OCI-LY7 (cell line): ENCODE data around the gene COX7A2. TPM values are rescaled to one million over a fixed set of nuclear protein-coding genes. Genes with fewer than 3 reads are reported as not detected.
A peak's percentile ranks its signal among the peaks of the same experiment; 100 is the strongest.

Experiments
- BruUV-seq: library from RNA; stranded (reverse); fragments of 400-500 nt; replicated peaks from 2 replicates; lab custom pipeline; 2021; lab: Mats Ljungman, UMichigan
- CTCF ChIA-PET: fragments of 300-600 bp; sonication (Branson Sonifier 250); formaldehyde crosslinking; loops from one replicate; lab custom pipeline; 2022; ENCODE audit warnings: antibody characterized with exemption; ENCODE audit not compliant: unreplicated experiment; lab: Charles Lee
- POLR2A ChIA-PET: fragments of 300-600 bp; sonication (Branson Sonifier 250); formaldehyde crosslinking; loops from one replicate; lab custom pipeline; 2022; ENCODE audit warnings: antibody characterized with exemption; lab: Charles Lee
- DNase-seq: peaks from one replicate; pipeline ENCODE4 v3.0.0-alpha.2; 2015; ENCODE audit warnings: low spot score
- H2AFZ ChIP-seq: fragments of 200-600 bp; sonication (generic), shearing (Covaris generic); 2 replicates; pipeline ENCODE4 v1.6.1; 2014; ENCODE audit warnings: mild to moderate bottlenecking, antibody characterized with exemption, low read length, moderate library complexity
- H3K27ac ChIP-seq: fragments of 200-600 bp; sonication (generic); 2 replicates; pipeline ENCODE4 v1.5.1; 2014; ENCODE audit warnings: mixed run types, low read depth, mild to moderate bottlenecking, moderate library complexity, low read length, inconsistent platforms; ENCODE audit not compliant: poor library complexity, severe bottlenecking
- H3K36me3 ChIP-seq: fragments of 200-600 bp; sonication (generic); 2 replicates; pipeline ENCODE4 v1.6.1; 2014; ENCODE audit warnings: mild to moderate bottlenecking, antibody characterized with exemption, low read length, moderate library complexity, mixed read lengths; ENCODE audit not compliant: insufficient read depth
- H3K4me1 ChIP-seq: fragments of 200-600 bp; sonication (generic); 2 replicates; pipeline ENCODE4 v1.5.1; 2014; ENCODE audit warnings: mild to moderate bottlenecking, low read length; ENCODE audit not compliant: insufficient read depth, poor library complexity, severe bottlenecking
- H3K4me2 ChIP-seq: fragments of 200-600 bp; sonication (generic); 2 replicates; pipeline ENCODE4 v1.6.1; 2014; ENCODE audit warnings: mild to moderate bottlenecking, low read length
- H3K4me3 ChIP-seq: fragments of 200-600 bp; sonication (generic); 2 replicates; pipeline ENCODE4 v1.5.1; 2014; ENCODE audit warnings: mild to moderate bottlenecking, low read depth, low read length; ENCODE audit not compliant: poor library complexity, severe bottlenecking
- H3K79me2 ChIP-seq: fragments of 200-600 bp; sonication (generic); 2 replicates; pipeline ENCODE4 v1.6.1; 2016; ENCODE audit warnings: low read depth, mild to moderate bottlenecking, low read length, moderate library complexity, mixed read lengths; ENCODE audit not compliant: insufficient read depth
- H3K9me2 ChIP-seq: fragments of 200-600 bp; sonication (generic); 2 replicates; pipeline ENCODE4 v1.6.1; 2016; ENCODE audit warnings: mild to moderate bottlenecking, low read length, mixed read lengths; ENCODE audit not compliant: insufficient read depth
- H3K9me3 ChIP-seq: fragments of 200-600 bp; sonication (generic); 2 replicates; pipeline ENCODE4 v1.6.1; 2014; ENCODE audit warnings: mild to moderate bottlenecking, mixed run types, low read length, mixed read lengths
- H4K20me1 ChIP-seq: fragments of 200-600 bp; sonication (generic); 2 replicates; pipeline ENCODE4 v1.6.1; 2014; ENCODE audit warnings: mild to moderate bottlenecking, antibody characterized with exemption, low read length, moderate library complexity, mixed read lengths; ENCODE audit not compliant: insufficient read depth
- EZH2phosphoT487 ChIP-seq: fragments of 200-600 bp; sonication (generic); IDR thresholded peaks from 2 replicates; pipeline ENCODE4 v1.6.1; 2018; ENCODE audit warnings: low read depth, borderline replicate concordance, mild to moderate bottlenecking, mixed run types, antibody characterized with exemption, low read length, moderate library complexity, mixed read lengths
- intact Hi-C: fragments of 100-400 bp; cut with micrococcal nuclease; formaldehyde crosslinking; loops from one replicate; pipeline ENCODE4 v1.10.0; 2022; ENCODE audit not compliant: unreplicated experiment
- total RNA-seq, 2 experiments: library from RNA; depleted of rRNA in 1 of 2; stranded (reverse); fragments of >200 nt in 1 of 2; shearing (Covaris generic) in 1 of 2; gene quantifications; 2 replicates each; pipeline ENCODE4 v1.2.3, GENCODE V29; 2014 to 2022
- TF ChIP-seq, protein P1 (sequence below): fragments of 200-600 bp; sonication (generic); conservative IDR thresholded peaks from 2 replicates; pipeline ENCODE4 v1.5.1; 2014; ENCODE audit warnings: mild to moderate bottlenecking, antibody characterized with exemption, low read length, moderate library complexity, mixed read lengths

The COX7A2 gene
- total RNA-seq, 2 experiments from 2014 or later: 210 to 403 TPM

- Histone ChIP-seq H3K27ac (no peak overlapping the region), H3K9me3 (no peaks in the 10 kb centered on the region), H2AFZ (peak overlapping the region; percentile 23; the same call in 1 of the 2 replicates), H3K4me3 (no peak overlapping the region), H3K79me2 (no peaks in the 10 kb centered on the region), H3K4me2 (peak overlapping the region; percentile 29; the same call in 1 of the 2 replicates), H4K20me1 (no peaks in the 10 kb centered on the region), H3K36me3 (no peaks in the 10 kb centered on the region), H3K4me1 (no peaks in the 10 kb centered on the region), H3K9me2 (no peaks in the 10 kb centered on the region)
- peak; percentile 78 for DNase-seq
- intact Hi-C loops: loop anchor here (2.0 to 5.0 kb wide), 4 partner anchors 1116 to 1472 kb away; no protein-coding TSS in a partner anchor
- ChIA-PET POLR2A (interaction anchor here (0.6 kb wide), 1 partner anchor 1264 kb away, joined by 3 read pairs; no protein-coding TSS in a partner anchor), CTCF (interaction anchor here (0.5 to 1.3 kb wide), 4 partner anchors 1115 to 1554 kb away, joined by 3 to 4 read pairs (median 3); partner anchors contain the start of gene SLC17A5)
- no peak for TF ChIP-seq EZH2phosphoT487
- TF ChIP-seq, protein P1, sequence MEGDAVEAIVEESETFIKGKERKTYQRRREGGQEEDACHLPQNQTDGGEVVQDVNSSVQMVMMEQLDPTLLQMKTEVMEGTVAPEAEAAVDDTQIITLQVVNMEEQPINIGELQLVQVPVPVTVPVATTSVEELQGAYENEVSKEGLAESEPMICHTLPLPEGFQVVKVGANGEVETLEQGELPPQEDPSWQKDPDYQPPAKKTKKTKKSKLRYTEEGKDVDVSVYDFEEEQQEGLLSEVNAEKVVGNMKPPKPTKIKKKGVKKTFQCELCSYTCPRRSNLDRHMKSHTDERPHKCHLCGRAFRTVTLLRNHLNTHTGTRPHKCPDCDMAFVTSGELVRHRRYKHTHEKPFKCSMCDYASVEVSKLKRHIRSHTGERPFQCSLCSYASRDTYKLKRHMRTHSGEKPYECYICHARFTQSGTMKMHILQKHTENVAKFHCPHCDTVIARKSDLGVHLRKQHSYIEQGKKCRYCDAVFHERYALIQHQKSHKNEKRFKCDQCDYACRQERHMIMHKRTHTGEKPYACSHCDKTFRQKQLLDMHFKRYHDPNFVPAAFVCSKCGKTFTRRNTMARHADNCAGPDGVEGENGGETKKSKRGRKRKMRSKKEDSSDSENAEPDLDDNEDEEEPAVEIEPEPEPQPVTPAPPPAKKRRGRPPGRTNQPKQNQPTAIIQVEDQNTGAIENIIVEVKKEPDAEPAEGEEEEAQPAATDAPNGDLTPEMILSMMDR: peak; percentile 97
- BruUV-seq: no TSS peak
Measured at GRCh38 chr6:75208298-75209183, 35.1 kb downstream of the COX7A2 start.

DNA sequence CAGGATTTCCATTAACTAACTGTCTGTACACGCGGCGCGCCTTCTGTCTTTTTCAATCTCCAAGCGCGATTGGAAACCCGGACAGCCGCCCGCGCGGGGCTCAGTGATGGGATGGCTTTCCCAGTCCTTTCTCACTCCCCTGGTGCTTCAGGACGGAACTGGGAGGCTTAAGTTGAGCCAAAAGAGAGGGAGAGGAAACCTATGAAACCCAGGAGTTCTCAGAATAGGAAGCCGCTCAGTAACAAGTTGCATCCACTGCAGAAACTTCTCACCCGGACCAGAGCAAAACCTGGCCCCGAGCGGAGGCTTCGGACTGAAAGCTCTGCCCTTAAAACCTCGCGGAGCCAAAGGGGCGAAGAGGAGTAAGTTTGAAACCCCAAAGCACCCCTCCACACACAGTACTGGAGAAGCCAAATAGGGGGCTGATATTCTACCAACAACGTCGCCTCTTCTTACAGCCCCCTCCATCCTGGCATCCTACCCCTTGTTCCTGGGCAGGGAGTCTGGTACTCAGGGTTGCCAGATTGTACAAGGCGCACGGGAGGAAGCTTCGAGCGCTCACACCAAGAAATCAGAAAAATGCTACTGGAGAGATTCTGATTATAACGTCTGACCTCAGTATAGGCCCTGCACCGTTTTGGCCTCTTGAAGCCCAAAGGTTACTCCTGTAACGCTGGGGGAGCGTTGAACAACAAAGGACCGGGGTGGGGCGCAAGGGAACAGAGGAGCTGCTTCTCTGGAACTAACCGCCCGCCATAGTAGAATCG, 36.8 kb downstream of the COX7A2 start:
- intact Hi-C loops: loop anchor here (5.0 kb wide), 3 partner anchors 1114 to 1349 kb away; no protein-coding TSS in a partner anchor
- TF ChIP-seq EZH2phosphoT487: no peak
- TF ChIP-seq, protein P1: no peak
- Histone ChIP-seq H3K4me1 (no peaks in the 10 kb centered on the region), H2AFZ (no peak overlapping the region), H4K20me1 (no peaks in the 10 kb centered on the region), H3K79me2 (no peaks in the 10 kb centered on the region), H3K9me2 (no peaks in the 10 kb centered on the region), H3K9me3 (no peaks in the 10 kb centered on the region), H3K27ac (no peak overlapping the region), H3K4me2 (no peak overlapping the region), H3K36me3 (no peaks in the 10 kb centered on the region), H3K4me3 (no peak overlapping the region)
- ChIA-PET POLR2A (no interaction called here), CTCF (no interaction called here)
- no TSS peak for BruUV-seq
- DNase-seq: no peak
